ENCODE results near the gene RAD21L1. TPM values are rescaled to one million over a fixed set of nuclear protein-coding genes. Genes with fewer than 3 reads are reported as not detected.
A peak's percentile ranks its signal among the peaks of the same experiment; 100 is the strongest.

RAD21L1 gene
- total RNA-seq, 4 donors from 2014 or later = 0.39 TPM; not detected in 3

DNA sequence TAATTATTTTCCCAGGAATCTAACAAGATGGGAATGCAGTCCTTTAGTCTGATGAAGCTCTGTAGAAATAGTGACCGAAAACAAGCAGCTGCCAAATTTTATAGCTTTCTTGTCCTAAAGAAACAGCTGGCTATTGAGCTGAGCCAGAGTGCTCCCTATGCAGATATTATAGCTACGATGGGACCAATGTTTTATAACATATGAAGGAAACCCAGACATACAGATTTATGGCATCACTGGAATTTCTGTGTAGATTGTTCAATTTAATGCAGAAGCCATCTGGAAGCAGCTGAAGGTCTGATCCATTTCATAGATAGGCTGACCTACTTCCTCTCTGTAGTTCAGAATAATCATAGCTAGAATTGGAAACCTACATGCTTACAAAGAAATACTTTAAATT is 28.4 kb downstream of the RAD21L1 start:
- 25 to 30% methylated on average over 2 of the region's 2 CpGs for WGBS, 2 donors

DNA sequence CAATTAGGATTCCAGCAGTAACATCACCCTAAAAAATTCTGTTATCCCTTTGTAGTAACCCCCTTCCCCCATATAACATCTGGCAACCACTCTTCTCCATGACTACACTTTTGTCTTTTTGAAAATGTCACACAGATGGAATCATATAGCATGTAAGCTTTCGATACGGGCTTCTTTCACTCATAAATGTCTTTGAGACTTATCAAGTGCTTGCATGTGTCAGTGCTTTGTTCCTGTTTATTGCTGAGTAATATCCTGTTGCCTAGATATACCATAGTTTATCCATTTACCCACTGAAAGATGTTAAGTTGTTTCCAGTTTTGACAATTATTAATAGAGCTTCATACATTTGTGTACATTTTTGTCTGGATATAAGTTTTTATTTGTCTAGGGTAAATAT is 29.8 kb downstream of the RAD21L1 start:
- H3K4me3 ChIP-seq = no peak overlapping the region
- no peaks in the 10 kb centered on the region for H3K4me1 ChIP-seq
- peaks cover 0 to 16% of the 10 kb centered on the region in 2 donors for H3K27me3 ChIP-seq
- TF ChIP-seq EP300 (IDR thresholded peaks at IDR 0.05) (no peak), POLR2A (IDR thresholded peaks at IDR 0.05) (no peak)
- TF ChIP-seq, protein P1, sequence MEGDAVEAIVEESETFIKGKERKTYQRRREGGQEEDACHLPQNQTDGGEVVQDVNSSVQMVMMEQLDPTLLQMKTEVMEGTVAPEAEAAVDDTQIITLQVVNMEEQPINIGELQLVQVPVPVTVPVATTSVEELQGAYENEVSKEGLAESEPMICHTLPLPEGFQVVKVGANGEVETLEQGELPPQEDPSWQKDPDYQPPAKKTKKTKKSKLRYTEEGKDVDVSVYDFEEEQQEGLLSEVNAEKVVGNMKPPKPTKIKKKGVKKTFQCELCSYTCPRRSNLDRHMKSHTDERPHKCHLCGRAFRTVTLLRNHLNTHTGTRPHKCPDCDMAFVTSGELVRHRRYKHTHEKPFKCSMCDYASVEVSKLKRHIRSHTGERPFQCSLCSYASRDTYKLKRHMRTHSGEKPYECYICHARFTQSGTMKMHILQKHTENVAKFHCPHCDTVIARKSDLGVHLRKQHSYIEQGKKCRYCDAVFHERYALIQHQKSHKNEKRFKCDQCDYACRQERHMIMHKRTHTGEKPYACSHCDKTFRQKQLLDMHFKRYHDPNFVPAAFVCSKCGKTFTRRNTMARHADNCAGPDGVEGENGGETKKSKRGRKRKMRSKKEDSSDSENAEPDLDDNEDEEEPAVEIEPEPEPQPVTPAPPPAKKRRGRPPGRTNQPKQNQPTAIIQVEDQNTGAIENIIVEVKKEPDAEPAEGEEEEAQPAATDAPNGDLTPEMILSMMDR (IDR thresholded peaks at IDR 0.05) = no peak
- no peak overlapping the region for H3K27ac ChIP-seq
- no peaks in the 10 kb centered on the region for H3K36me3 ChIP-seq
- H3K9me3 ChIP-seq = peaks cover 0 to 9% (median 0%) of the 10 kb centered on the region in 4 donors
- 49 to 57% methylated on average over 2 of the region's 2 CpGs for WGBS, 2 donors
- DNase-seq (ENCODE audit: low spot score in 2 of 2) = no peak

More for the DNA sequence above, 28.4 kb downstream of the RAD21L1 start:
- DNase-seq (ENCODE audit: low spot score in 2 of 2) = no peak
- Histone ChIP-seq H3K27ac (no peak overlapping the region), H3K36me3 (no peaks in the 10 kb centered on the region), H3K27me3 (peaks cover 0 to 16% of the 10 kb centered on the region in 2 donors), H3K4me1 (no peaks in the 10 kb centered on the region), H3K9me3 (peaks cover 0 to 9% (median 0%) of the 10 kb centered on the region in 4 donors), H3K4me3 (no peak overlapping the region)
- TF ChIP-seq POLR2A (IDR thresholded peaks at IDR 0.05) (no peak), EP300 (IDR thresholded peaks at IDR 0.05) (no peak)
- TF ChIP-seq, protein P1 (IDR thresholded peaks at IDR 0.05) = no peak

DNA sequence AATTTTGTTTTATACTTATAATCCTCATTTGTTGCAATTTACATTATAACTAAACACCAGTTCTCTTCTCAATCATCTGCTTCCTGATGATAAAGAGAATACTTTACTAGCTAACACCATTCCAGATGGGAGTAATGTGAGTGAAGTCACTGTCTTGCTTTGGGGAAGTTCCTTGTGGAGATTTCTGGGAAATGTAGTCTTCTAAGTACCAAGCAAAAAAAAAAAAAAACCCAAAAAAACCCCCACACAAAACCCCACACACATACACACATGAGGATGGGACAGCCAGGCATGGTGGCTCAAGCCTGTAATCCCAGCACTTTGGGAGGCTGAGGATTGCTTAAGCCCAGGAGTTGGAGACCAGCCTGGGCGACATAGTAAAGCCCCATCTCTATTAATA is 38.0 kb downstream of the RAD21L1 start:
- Histone ChIP-seq H3K36me3 (no peaks in the 10 kb centered on the region), H3K27me3 (peaks cover 0 to 9% of the 10 kb centered on the region in 2 donors), H3K27ac (no peak overlapping the region), H3K4me3 (no peak overlapping the region), H3K4me1 (peaks cover 0 to 23% (median 11%) of the 10 kb centered on the region in 4 donors), H3K9me3 (no peaks in the 10 kb centered on the region)
- DNase-seq (ENCODE audit: low spot score in 2 of 2) = no peak
- TF ChIP-seq POLR2A (IDR thresholded peaks at IDR 0.05) = no peak
- TF ChIP-seq, protein P1 (IDR thresholded peaks at IDR 0.05) = no peak
- TF ChIP-seq EP300 (IDR thresholded peaks at IDR 0.05) = no peak
- WGBS, 2 donors = 69 to 88% methylated on average over 1 of the region's 1 CpG

DNA sequence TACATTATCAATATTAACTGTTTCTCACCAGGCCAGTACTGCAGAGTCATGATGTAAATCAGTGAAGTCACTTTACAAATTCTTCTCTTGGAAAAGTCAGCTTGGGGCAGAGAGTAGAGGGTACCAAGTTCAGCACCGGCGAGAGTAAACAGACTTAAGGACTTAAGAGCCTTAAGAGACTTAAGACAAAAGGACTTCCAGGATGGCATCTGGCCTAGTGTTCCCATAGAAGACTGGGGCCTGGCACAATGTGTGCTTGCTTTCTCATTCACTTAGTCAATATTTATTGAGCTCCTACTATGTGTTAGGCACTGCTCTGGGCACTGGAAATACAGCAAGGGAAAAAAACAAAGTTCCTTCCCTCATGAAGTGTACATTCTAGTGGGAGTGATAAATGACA is 38.9 kb downstream of the RAD21L1 start:
- Histone ChIP-seq H3K4me1 (peaks cover 0 to 23% (median 11%) of the 10 kb centered on the region in 4 donors), H3K4me3 (no peak overlapping the region), H3K27ac (no peak overlapping the region), H3K36me3 (no peaks in the 10 kb centered on the region), H3K27me3 (peaks cover 0 to 9% of the 10 kb centered on the region in 2 donors), H3K9me3 (no peaks in the 10 kb centered on the region)
- TF ChIP-seq, protein P1 (IDR thresholded peaks at IDR 0.05) = no peak
- TF ChIP-seq EP300 (IDR thresholded peaks at IDR 0.05) = no peak
- TF ChIP-seq POLR2A (IDR thresholded peaks at IDR 0.05) = no peak
- 46 to 80% methylated on average over 2 of the region's 2 CpGs for WGBS, 2 donors
- no peak for DNase-seq (ENCODE audit: low spot score in 2 of 2)

DNA sequence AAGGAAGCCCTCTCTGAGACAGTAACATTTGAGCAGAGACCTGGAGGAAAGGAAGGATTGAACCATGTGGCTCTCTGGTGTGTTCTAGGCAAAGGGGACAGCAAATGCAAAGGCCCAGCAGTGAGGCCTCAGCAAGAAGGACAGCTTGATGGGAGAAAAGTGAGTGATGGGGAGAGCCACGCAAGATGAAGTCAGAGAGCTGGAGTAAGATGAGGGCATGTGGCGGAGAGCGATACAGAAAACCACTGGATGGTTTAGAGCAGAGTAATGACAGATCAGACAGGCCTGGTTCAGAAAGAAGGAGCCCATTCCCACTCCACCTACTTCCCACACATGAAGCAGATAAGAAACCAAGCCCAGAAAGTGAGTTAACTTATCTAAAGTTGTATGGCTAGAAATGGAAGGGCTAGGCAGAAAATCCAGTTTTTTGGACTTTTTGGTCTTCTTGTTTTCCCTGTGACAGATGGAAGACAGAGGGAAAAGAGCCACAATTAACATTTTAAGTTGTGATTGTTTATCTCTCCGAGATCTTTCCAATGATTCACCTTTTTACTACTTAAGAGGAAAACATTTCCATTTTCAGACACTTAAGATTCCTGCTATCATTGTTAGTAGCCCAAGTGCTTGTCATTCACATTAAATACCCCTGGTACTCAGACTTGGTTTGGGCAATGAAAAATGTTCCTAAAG is 39.5 kb downstream of the RAD21L1 start:
- no peak for TF ChIP-seq EP300 (IDR thresholded peaks at IDR 0.05)
- TF ChIP-seq, protein P1 (IDR thresholded peaks at IDR 0.05) = no peak
- TF ChIP-seq POLR2A (IDR thresholded peaks at IDR 0.05) = no peak
- Histone ChIP-seq H3K27me3 (peaks cover 0 to 9% of the 10 kb centered on the region in 2 donors), H3K4me3 (peak overlapping the region; percentile 40 to 92 (median 86)), H3K27ac (peak overlapping the region in 2 of 4 donors; percentile 59 to 77), H3K9me3 (no peaks in the 10 kb centered on the region), H3K36me3 (no peaks in the 10 kb centered on the region), H3K4me1 (peaks cover 0 to 23% (median 11%) of the 10 kb centered on the region in 4 donors)
- no peak for DNase-seq (ENCODE audit: low spot score in 2 of 2)
- 91 to 92% methylated on average over 4 of the region's 4 CpGs for WGBS, 2 donors
